Endothelial cell of umbilical vein (primary cell): ENCODE measurements around the gene CNDP2. TPM values are rescaled to one million over a fixed set of nuclear protein-coding genes. Genes with fewer than 3 reads are reported as not detected.

ENCODE experiments used
- BruUV-seq: library from RNA; stranded (reverse); fragments of 400-500 nt; replicated peaks from 2 replicates; lab custom pipeline; 2021; lab: Mats Ljungman, UMichigan
- CTCF ChIA-PET: fragments of 300-600, 350-600 bp; sonication (Branson Sonifier 250); formaldehyde crosslinking; loops from one replicate; lab custom pipeline; 2021; ENCODE audit warnings: antibody characterized with exemption, inconsistent platforms; lab: Charles Lee
- POLR2A ChIA-PET: fragments of 300-600, 350-600 bp; sonication (Branson Sonifier 250); formaldehyde crosslinking; loops from one replicate; lab custom pipeline; 2021; ENCODE audit warnings: antibody characterized with exemption, inconsistent platforms; lab: Charles Lee
- DNase-seq: peaks from one replicate; pipeline ENCODE4 v3.0.0-alpha.2; 2011; ENCODE audit warnings: low read depth, low spot score
- FAIRE-seq: peaks from 2 replicates; lab custom pipeline; 2011; peaks lifted over from hg19 to GRCh38; lab: Jason Lieb, UNC
- H2AFZ ChIP-seq: 2 replicates; pipeline ENCODE4 v1.6.0; 2012; ENCODE audit warnings: low read depth, low read length, control low read depth, inconsistent platforms
- H3K27ac ChIP-seq: 2 replicates; pipeline ENCODE4 v1.5.1; 2011; ENCODE audit warnings: low read depth, mild to moderate bottlenecking, control low read depth, low read length, moderate library complexity; ENCODE audit not compliant: insufficient read depth
- H3K27me3 ChIP-seq, 2 experiments: 2 replicates each; pipeline versions ENCODE4 v1.6.0 to v1.6.1; 2011; ENCODE audit warnings: low read length in 2 of 2, mixed read lengths in 1 of 2; ENCODE audit not compliant: control insufficient read depth in 2 of 2, insufficient read depth in 2 of 2
- H3K36me3 ChIP-seq, 2 experiments: 2 replicates in 1 of 2; 3 replicates in 1 of 2; pipeline ENCODE4 v1.5.1; 2011; ENCODE audit warnings: low read length in 2 of 2, mild to moderate bottlenecking in 1 of 2, moderate library complexity in 1 of 2; ENCODE audit not compliant: control insufficient read depth in 2 of 2, insufficient read depth in 2 of 2; ENCODE audit errors: extremely low read depth in 1 of 2
- H3K4me1 ChIP-seq: 3 replicates; pipeline ENCODE4 v1.5.1; 2011; ENCODE audit warnings: mild to moderate bottlenecking, low read length; ENCODE audit not compliant: control insufficient read depth, insufficient read depth; ENCODE audit errors: extremely low read depth
- H3K4me2 ChIP-seq: 2 replicates; pipeline ENCODE4 v1.6.1; 2011; ENCODE audit warnings: low read length, control low read depth, mixed read lengths; ENCODE audit not compliant: insufficient read depth
- H3K4me3 ChIP-seq, 3 experiments: fragments of 200-600 bp in 1 of 3; sonication (generic), shearing (Covaris generic) in 1 of 3; replicated peaks in 1 of 3; 2 replicates each; pipeline ENCODE4 v1.5.1; 2011 to 2016; ENCODE audit warnings: control low read depth in 3 of 3, low read length in 3 of 3, mild to moderate bottlenecking in 2 of 3, inconsistent platforms in 1 of 3, low read depth in 1 of 3, moderate library complexity in 1 of 3; ENCODE audit not compliant: insufficient read depth in 1 of 3
- H3K79me2 ChIP-seq: 2 replicates; pipeline ENCODE4 v1.6.0; 2012; ENCODE audit warnings: low read length, inconsistent platforms; ENCODE audit not compliant: control insufficient read depth, insufficient read depth
- H3K9ac ChIP-seq: replicated peaks from 2 replicates; pipeline ENCODE3; 2011; ENCODE audit warnings: low read length, control low read depth; ENCODE audit not compliant: insufficient read depth; ENCODE audit errors: extremely low read depth
- H3K9me1 ChIP-seq: replicated peaks from 3 replicates; pipeline ENCODE4 v1.6.0; 2011; ENCODE audit warnings: mild to moderate bottlenecking, low read length; ENCODE audit not compliant: control insufficient read depth, insufficient read depth; ENCODE audit errors: extremely low read depth
- H3K9me3 ChIP-seq: replicated peaks from 2 replicates; pipeline ENCODE4 v1.5.1; 2012; ENCODE audit warnings: low read length, inconsistent platforms; ENCODE audit not compliant: control insufficient read depth, insufficient read depth
- H4K20me1 ChIP-seq: replicated peaks from 2 replicates; pipeline ENCODE3; 2011; ENCODE audit warnings: mild to moderate bottlenecking, low read length; ENCODE audit not compliant: control insufficient read depth, insufficient read depth; ENCODE audit errors: extremely low read depth
- EZH2 ChIP-seq: IDR thresholded peaks from 2 replicates; pipeline ENCODE4 v1.6.1; 2012; ENCODE audit warnings: borderline replicate concordance, low read depth, mild to moderate bottlenecking, moderate library complexity, low read length, inconsistent platforms; ENCODE audit not compliant: severe bottlenecking
- FOS ChIP-seq: IDR thresholded peaks from 2 replicates; pipeline ENCODE4 v1.6.1; 2011; ENCODE audit warnings: mild to moderate bottlenecking, low read length, moderate library complexity, borderline replicate concordance; ENCODE audit not compliant: insufficient read depth
- GATA2 ChIP-seq: IDR thresholded peaks from 2 replicates; pipeline ENCODE4 v1.7.0; 2011; ENCODE audit warnings: low read depth, mild to moderate bottlenecking, moderate library complexity, mixed read lengths, low read length; ENCODE audit not compliant: insufficient read length, insufficient read depth
- JUN ChIP-seq: IDR thresholded peaks from 2 replicates; pipeline ENCODE4 v1.6.1; 2011; ENCODE audit warnings: borderline replicate concordance, low read depth; ENCODE audit not compliant: insufficient read length, insufficient read depth
- MYC ChIP-seq: IDR thresholded peaks from one replicate; pipeline ENCODE4 v1.6.1; 2011; ENCODE audit warnings: mild to moderate bottlenecking, low read depth, low read length
- POLR2A ChIP-seq: IDR thresholded peaks from 2 replicates; pipeline ENCODE4 v1.6.1; 2012; ENCODE audit warnings: low read depth, mild to moderate bottlenecking, control low read depth, low read length
- POLR2AphosphoS5 ChIP-seq: IDR thresholded peaks from 2 replicates; pipeline ENCODE4 v1.6.1; 2012; ENCODE audit warnings: low read depth, mild to moderate bottlenecking, control low read depth, low read length, moderate library complexity; ENCODE audit not compliant: insufficient read depth
- dilution Hi-C: fragments of 300-500 bp; cut with MboI; formaldehyde crosslinking; loops from one replicate; pipeline ENCODE4 v1.15.0; 2019; ENCODE audit warnings: low sequenced_read_pairs; ENCODE audit not compliant: extremely low pct_ligation_motif_present
- intact Hi-C: fragments of 100-400 bp; cut with micrococcal nuclease; formaldehyde crosslinking; loops from one replicate; pipeline ENCODE4 v1.10.0; 2022
- polyA plus RNA-seq, 4 experiments: library from polyadenylated mRNA; depleted of rRNA in 3 of 4; stranded (reverse) in 3 of 4; unstranded in 1 of 4; fragments of >200 nt; gene quantifications; 2 replicates each; pipeline versions ENCODE4 v1.2.1 to v1.2.3, GENCODE V29; 2011 to 2012; ENCODE audit warnings: missing spikeins in 1 of 4
- total RNA-seq: library from RNA; stranded (reverse); gene quantifications from 2 replicates; pipeline ENCODE4 v1.2.3, GENCODE V29; 2021
- TF ChIP-seq, protein P1 (sequence below): IDR thresholded peaks from 2 replicates; pipeline ENCODE4 v1.6.1; 2011; ENCODE audit not compliant: insufficient read depth, insufficient read length
- TF ChIP-seq, protein P2 (sequence below), 2 donors: IDR thresholded peaks; 1 replicate in 1 of 2; 2 replicates in 1 of 2; pipeline ENCODE4 v1.5.1; 2011; ENCODE audit warnings: low read length in 2 of 2, mild to moderate bottlenecking in 2 of 2, moderate library complexity in 2 of 2, control low read depth in 1 of 2, inconsistent platforms in 1 of 2, low read depth in 1 of 2; ENCODE audit not compliant: insufficient read depth in 1 of 2; ENCODE audit errors: extremely low read depth in 1 of 2

CNDP2 gene
- total and polyA plus RNA-seq, 2 donors (not counting 3 experiments of a cell fraction or from before 2014, with no cell fraction given): 52.9 to 123 TPM

DNA sequence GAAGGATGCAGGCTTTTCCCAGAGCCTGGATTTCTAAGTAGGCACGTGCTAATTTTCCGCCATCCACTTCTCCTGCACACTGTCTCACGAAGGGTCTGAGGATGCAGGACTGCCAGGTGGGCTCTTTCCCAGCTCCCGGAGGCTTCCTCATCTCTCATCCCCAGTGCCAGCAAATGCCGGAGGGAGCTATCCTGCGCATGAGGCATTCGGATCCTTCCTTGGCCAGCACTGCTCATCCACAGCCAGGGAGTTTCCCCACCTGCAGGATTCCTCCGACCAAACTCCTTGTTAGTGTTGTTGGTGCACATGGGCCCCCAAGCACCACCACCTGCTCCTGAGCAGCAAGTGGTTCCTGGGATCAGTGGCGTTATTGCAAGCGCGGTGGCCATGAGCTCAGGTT is 43.1 kb downstream of the CNDP2 start:
- H3K4me1 ChIP-seq: no peaks in the 10 kb centered on the region
- no peak overlapping the region for H2AFZ ChIP-seq
- POLR2A ChIA-PET: no interaction called here
- no peak for TF ChIP-seq FOS
- TF ChIP-seq JUN: no peak
- TF ChIP-seq POLR2A: no peak
- no peak for TF ChIP-seq POLR2AphosphoS5
- TF ChIP-seq EZH2: no peak
- TF ChIP-seq, protein P1, sequence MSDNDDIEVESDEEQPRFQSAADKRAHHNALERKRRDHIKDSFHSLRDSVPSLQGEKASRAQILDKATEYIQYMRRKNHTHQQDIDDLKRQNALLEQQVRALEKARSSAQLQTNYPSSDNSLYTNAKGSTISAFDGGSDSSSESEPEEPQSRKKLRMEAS: no peak
- TF ChIP-seq, protein P2, sequence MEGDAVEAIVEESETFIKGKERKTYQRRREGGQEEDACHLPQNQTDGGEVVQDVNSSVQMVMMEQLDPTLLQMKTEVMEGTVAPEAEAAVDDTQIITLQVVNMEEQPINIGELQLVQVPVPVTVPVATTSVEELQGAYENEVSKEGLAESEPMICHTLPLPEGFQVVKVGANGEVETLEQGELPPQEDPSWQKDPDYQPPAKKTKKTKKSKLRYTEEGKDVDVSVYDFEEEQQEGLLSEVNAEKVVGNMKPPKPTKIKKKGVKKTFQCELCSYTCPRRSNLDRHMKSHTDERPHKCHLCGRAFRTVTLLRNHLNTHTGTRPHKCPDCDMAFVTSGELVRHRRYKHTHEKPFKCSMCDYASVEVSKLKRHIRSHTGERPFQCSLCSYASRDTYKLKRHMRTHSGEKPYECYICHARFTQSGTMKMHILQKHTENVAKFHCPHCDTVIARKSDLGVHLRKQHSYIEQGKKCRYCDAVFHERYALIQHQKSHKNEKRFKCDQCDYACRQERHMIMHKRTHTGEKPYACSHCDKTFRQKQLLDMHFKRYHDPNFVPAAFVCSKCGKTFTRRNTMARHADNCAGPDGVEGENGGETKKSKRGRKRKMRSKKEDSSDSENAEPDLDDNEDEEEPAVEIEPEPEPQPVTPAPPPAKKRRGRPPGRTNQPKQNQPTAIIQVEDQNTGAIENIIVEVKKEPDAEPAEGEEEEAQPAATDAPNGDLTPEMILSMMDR (IDR thresholded peaks at IDR 0.05; ENCODE audit: extremely low read depth in 1 of 2, insufficient read depth in 1 of 2, low read depth in 1 of 2, low read length in 2 of 2): no peak
- TF ChIP-seq MYC: no peak
- TF ChIP-seq GATA2: no peak
- dilution Hi-C loops (no loop called here), intact Hi-C loops (no loop called here)
- H3K9me1 ChIP-seq: no peaks in the 10 kb centered on the region
- no TSS peak for BruUV-seq
- no peak overlapping the region for H3K4me2 ChIP-seq
- no peak overlapping the region for H3K9ac ChIP-seq
- no peaks in the 10 kb centered on the region for H3K36me3 ChIP-seq
- H4K20me1 ChIP-seq: no peaks in the 10 kb centered on the region
- FAIRE-seq: no peak
- H3K79me2 ChIP-seq: no peaks in the 10 kb centered on the region
- no peak for DNase-seq
- no peaks in the 10 kb centered on the region for H3K9me3 ChIP-seq
- H3K27ac ChIP-seq: no peak overlapping the region
- no peaks in the 10 kb centered on the region for H3K27me3 ChIP-seq
- no peak overlapping the region for H3K4me3 ChIP-seq
- CTCF ChIA-PET: interaction anchor here (1.2 kb wide), 1 partner anchor 13 kb away, joined by 7 read pairs; no protein-coding TSS in a partner anchor
